GM12891 (cell line): ENCODE measurements around the gene MAG.

Source experiments
- PAX5 ChIP-seq: IDR thresholded peaks from 2 replicates; pipeline ENCODE4 v1.6.1; 2011; ENCODE audit warnings: low read length, moderate library complexity, mild to moderate bottlenecking; ENCODE audit not compliant: insufficient read depth, severe bottlenecking
- POLR2A ChIP-seq: IDR thresholded peaks from 2 replicates; pipeline ENCODE4 v1.6.1; 2011; ENCODE audit warnings: low read depth, low read length, control low read depth
- POLR2AphosphoS5 ChIP-seq: IDR thresholded peaks from 2 replicates; pipeline ENCODE4 v1.6.1; 2011; ENCODE audit warnings: low read depth, low read length, control low read depth
- POU2F2 ChIP-seq: IDR thresholded peaks from 2 replicates; pipeline ENCODE4 v1.6.1; 2011; ENCODE audit warnings: low read depth, mild to moderate bottlenecking, control low read depth, low read length, moderate library complexity
- SPI1 ChIP-seq: IDR thresholded peaks from 2 replicates; pipeline ENCODE4 v1.6.1; 2011; ENCODE audit warnings: low read depth, low read length, control low read depth
- TAF1 ChIP-seq: IDR thresholded peaks from 2 replicates; pipeline ENCODE4 v1.6.1; 2011; ENCODE audit warnings: low read depth, low read length, control low read depth

- no peak for TF ChIP-seq POLR2A
- TF ChIP-seq POLR2AphosphoS5, result no peak
- TF ChIP-seq TAF1, result no peak
- no peak for TF ChIP-seq PAX5
- TF ChIP-seq POU2F2, result no peak
- TF ChIP-seq SPI1, result no peak
Measured at GRCh38 chr19:35256566-35256965, 35.4 kb upstream of the MAG start.
